ENCODE measurements around the gene IFNAR2.
"Not testable (repeated sequence)": the region's sequence is repeated elsewhere in the genome, so short reads cannot be mapped to it uniquely, and the experiment has no call there.

IFNAR2 gene

DNA sequence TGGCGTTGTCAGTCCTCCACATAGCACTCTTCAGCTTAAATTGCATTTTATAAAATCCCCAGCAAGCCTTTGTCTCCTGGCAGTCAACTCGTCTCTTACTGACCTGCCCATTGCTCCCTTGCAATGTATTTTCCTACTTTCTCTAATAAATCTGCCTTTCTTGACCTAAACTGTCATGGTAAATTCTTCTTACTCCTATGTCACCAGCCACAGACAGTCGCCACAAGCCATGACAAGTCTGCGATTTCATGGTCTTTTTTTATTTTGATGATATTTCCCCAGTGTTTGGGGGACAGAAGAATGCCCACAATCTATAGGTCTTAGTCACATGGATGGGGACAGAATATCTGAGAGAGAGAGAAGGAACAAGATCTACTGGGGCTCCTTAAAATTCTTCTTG is 8.4 kb downstream of the IFNAR2 start:
- no peak for DNase-seq (ENCODE audit: low read depth, low spot score)
- Histone ChIP-seq H3K36me3 (ENCODE audit: insufficient read depth, insufficient read length, low read length) (peaks cover 20% of the 10 kb centered on the region), H3K9me3 (ENCODE audit: insufficient read depth, low read length) (peaks cover 68% of the 10 kb centered on the region), H3K27me3 (ENCODE audit: insufficient read depth, insufficient read length) (no peaks in the 10 kb centered on the region), H3K4me3 (ENCODE audit: insufficient read length, low read depth) (no peak overlapping the region), H3K9ac (ENCODE audit: insufficient read length, low read depth) (no peak overlapping the region), H3K4me1 (ENCODE audit: insufficient read depth, insufficient read length) (no peaks in the 10 kb centered on the region)
- TF ChIP-seq SUZ12 (IDR thresholded peaks at IDR 0.05; ENCODE audit: extremely low read depth, insufficient read depth, insufficient read length) (no peak), ZNF274 (IDR thresholded peaks at IDR 0.05; ENCODE audit: low read depth, low read length) (no peak), YY1 (IDR thresholded peaks at IDR 0.05; ENCODE audit: insufficient read depth, insufficient read length) (no peak)

DNA sequence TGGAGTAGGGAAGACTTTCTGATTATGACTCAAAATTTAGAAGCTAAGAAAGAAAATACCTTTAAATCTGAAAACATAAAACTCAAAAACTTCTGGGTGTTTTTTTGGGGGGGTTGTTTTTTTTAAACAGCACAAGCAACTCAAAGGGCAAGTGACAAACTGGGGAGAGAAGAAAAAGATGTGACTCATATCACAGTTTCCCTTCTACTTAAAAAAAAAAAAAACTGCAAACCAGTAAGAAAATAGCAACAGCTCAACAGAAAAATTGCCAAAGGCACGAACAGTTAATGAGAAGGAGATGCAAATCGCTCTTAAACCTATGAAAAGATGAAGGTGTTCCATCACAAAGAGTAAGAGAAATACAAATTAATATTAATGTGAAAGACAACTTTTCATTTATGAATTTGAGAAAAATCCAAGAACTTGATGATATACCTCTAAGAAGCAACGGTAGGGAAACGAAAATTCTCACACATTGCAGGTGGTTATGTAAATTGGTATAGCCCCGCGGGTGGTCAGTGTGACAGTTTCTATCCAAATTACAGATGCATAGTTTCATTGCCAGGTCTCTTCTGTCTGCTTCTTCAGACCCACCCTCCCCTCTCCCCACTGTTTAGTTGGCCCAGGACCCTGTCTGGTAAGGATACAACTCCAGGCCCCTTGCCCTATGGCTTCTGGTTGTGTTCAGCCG is 9.0 kb downstream of the IFNAR2 start:
- Histone ChIP-seq H3K9ac (ENCODE audit: insufficient read length, low read depth) (no peak overlapping the region), H3K4me3 (ENCODE audit: insufficient read length, low read depth) (no peak overlapping the region), H3K4me1 (ENCODE audit: insufficient read depth, insufficient read length) (no peaks in the 10 kb centered on the region), H3K9me3 (ENCODE audit: insufficient read depth, low read length) (peaks cover 68% of the 10 kb centered on the region), H3K27me3 (ENCODE audit: insufficient read depth, insufficient read length) (no peaks in the 10 kb centered on the region), H3K36me3 (ENCODE audit: insufficient read depth, insufficient read length, low read length) (peaks cover 25% of the 10 kb centered on the region)
- DNase-seq (ENCODE audit: low read depth, low spot score) = no peak
- no peak for TF ChIP-seq ZNF274 (IDR thresholded peaks at IDR 0.05; ENCODE audit: low read depth, low read length)
- TF ChIP-seq YY1 (IDR thresholded peaks at IDR 0.05; ENCODE audit: insufficient read depth, insufficient read length) = no peak
- no peak for TF ChIP-seq SUZ12 (IDR thresholded peaks at IDR 0.05; ENCODE audit: extremely low read depth, insufficient read depth, insufficient read length)

DNA sequence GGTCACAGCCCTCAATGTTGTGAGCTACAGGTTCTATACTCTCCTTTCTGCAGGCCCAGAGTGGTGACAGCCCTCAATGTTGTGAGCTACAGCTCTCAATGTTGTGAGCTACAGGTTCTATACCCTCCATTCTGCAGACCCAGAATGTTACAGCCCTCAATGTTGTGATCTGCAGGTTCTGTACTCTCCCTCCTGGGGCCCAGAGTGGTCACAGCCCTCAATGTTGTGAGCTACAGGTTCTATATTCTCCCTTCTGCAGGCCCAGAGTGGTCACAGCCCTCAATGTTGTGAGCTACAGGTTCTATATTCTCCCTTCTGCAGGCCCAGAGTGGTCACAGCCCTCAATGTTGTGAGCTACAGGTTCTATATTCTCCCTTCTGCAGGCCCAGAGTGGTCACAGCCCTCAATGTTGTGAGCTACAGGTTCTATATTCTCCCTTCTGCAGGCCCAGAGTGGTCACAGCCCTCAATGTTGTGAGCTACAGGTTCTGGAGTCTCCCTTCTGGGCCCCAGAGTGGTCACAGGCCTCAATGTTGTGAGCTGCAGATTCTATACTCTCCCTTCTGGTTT is 9.9 kb downstream of the IFNAR2 start:
- H3K9ac ChIP-seq (ENCODE audit: insufficient read length, low read depth); H3K4me1 ChIP-seq (ENCODE audit: insufficient read depth, insufficient read length); H3K4me3 ChIP-seq (ENCODE audit: insufficient read length, low read depth); DNase-seq (ENCODE audit: low read depth, low spot score); H3K27me3 ChIP-seq (ENCODE audit: insufficient read depth, insufficient read length): not testable (repeated sequence)
- Histone ChIP-seq H3K36me3 (ENCODE audit: insufficient read depth, insufficient read length, low read length) (peaks cover 26% of the 10 kb centered on the region), H3K9me3 (ENCODE audit: insufficient read depth, low read length) (peaks cover 68% of the 10 kb centered on the region)

DNA sequence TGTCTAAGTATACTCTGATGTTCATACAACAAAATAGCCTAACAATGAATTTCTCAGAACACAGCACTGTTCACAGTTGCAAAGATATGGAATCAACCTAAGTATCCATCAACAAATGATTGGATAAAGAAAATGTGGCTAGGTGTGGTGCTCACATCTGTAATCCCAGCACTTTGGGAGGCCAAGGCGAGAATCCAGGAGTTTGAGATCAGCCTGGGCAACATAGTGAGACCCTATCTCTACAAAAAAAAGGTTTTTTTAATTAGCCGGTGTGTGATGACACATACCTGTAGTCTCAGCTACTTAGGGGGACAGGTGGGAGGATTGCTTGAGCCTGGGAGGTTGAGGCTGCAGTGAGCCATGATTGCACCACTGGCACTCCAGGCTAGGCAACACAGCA is 10.7 kb downstream of the IFNAR2 start:
- no peak for DNase-seq (ENCODE audit: low read depth, low spot score)
- H3K36me3 ChIP-seq (ENCODE audit: insufficient read depth, insufficient read length, low read length) = peaks cover 33% of the 10 kb centered on the region
- H3K9me3 ChIP-seq (ENCODE audit: insufficient read depth, low read length) = peaks cover 63% of the 10 kb centered on the region
- no peak overlapping the region for H3K9ac ChIP-seq (ENCODE audit: insufficient read length, low read depth)
- no peak overlapping the region for H3K4me3 ChIP-seq (ENCODE audit: insufficient read length, low read depth)
- TF ChIP-seq YY1 (IDR thresholded peaks at IDR 0.05; ENCODE audit: insufficient read depth, insufficient read length) = no peak
- no peaks in the 10 kb centered on the region for H3K4me1 ChIP-seq (ENCODE audit: insufficient read depth, insufficient read length)
- H3K27me3 ChIP-seq (ENCODE audit: insufficient read depth, insufficient read length) = no peaks in the 10 kb centered on the region

DNA sequence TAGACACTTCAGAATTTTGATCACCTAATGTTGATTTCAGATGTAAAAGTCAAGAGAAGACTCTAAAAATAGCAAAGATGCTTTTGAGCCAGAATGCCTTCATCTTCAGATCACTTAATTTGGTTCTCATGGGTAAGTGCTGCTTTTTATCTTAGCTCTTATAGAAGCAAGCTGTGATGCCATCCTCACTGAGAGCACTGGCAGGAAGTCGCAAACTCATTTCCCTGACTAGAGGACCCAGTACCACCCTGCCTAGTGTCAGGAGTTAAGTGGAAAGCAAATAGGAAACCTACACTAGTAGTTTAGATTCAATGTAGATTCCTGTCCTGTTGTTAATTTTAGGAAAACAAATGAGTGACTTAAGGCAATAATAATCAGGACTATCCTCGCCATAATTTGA is 12.1 kb downstream of the IFNAR2 start:
- no peaks in the 10 kb centered on the region for H3K4me1 ChIP-seq (ENCODE audit: insufficient read depth, insufficient read length)
- no peak for DNase-seq (ENCODE audit: low read depth, low spot score)
- H3K36me3 ChIP-seq (ENCODE audit: insufficient read depth, insufficient read length, low read length) = peaks cover 37% of the 10 kb centered on the region
- H3K27me3 ChIP-seq (ENCODE audit: insufficient read depth, insufficient read length) = no peaks in the 10 kb centered on the region
- no peak for TF ChIP-seq ZNF274 (IDR thresholded peaks at IDR 0.05; ENCODE audit: low read depth, low read length)
- TF ChIP-seq YY1 (IDR thresholded peaks at IDR 0.05; ENCODE audit: insufficient read depth, insufficient read length) = no peak
- TF ChIP-seq SUZ12 (IDR thresholded peaks at IDR 0.05; ENCODE audit: extremely low read depth, insufficient read depth, insufficient read length) = no peak
- no peak overlapping the region for H3K9ac ChIP-seq (ENCODE audit: insufficient read length, low read depth)
- H3K9me3 ChIP-seq (ENCODE audit: insufficient read depth, low read length) = peaks cover 52% of the 10 kb centered on the region
- no peak overlapping the region for H3K4me3 ChIP-seq (ENCODE audit: insufficient read length, low read depth)

DNA sequence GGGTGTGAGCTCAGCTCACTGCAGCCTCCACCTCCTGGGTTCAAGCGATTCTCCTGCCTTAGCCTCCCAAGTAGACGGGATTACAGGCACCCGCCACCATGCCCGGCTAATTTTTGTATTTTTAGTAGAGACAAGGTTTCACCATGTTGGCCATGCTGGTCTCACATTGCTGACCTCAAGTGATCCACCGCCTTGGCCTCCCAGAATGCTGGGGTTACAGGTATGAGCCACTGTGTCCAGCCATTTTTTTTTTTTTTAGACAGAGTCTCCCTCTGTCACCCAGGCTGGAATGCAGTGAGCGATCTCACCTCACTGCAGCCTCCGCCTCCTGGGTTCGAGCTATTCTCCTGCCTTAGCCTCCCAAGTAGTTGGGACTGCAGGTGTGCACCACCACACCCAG is 13.1 kb downstream of the IFNAR2 start:
- H3K27me3 ChIP-seq (ENCODE audit: insufficient read depth, insufficient read length); H3K4me3 ChIP-seq (ENCODE audit: insufficient read length, low read depth); H3K9ac ChIP-seq (ENCODE audit: insufficient read length, low read depth); H3K4me1 ChIP-seq (ENCODE audit: insufficient read depth, insufficient read length); DNase-seq (ENCODE audit: low read depth, low spot score): not testable (repeated sequence)
- Histone ChIP-seq H3K9me3 (ENCODE audit: insufficient read depth, low read length) (peaks cover 42% of the 10 kb centered on the region), H3K36me3 (ENCODE audit: insufficient read depth, insufficient read length, low read length) (peaks cover 45% of the 10 kb centered on the region)

DNA sequence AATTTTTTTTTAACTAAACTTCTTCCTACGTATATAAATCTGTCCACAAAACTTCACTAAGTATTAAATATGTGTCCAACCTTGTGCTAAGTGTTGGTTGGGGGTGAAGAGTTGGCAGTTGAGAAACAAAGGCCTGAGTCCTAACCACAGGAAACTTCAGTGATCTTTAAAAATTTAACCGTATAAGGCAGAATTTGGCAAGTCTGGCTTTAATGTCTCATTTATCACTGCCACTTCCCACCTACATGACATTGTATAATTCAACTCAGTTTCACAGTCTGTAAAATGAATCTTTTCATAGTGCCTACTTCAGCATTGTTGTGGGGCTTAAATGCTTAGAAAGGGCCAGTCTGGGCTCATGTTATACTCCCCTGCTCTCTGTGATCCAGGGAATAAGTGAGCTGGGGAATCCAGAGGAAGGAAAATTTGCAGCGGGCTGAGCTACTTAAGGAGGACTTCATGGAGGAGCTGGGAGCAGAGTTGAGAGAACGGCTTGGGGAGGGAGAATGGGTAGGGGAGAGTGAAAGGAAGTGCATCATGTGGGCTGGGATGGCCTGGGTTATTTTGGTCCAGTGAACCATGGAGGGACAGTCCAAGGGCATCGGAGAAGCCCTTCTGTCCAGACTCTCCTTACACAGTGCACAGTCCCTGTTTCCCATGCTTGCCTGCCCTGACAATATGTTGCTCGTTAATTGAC is 14.5 kb downstream of the IFNAR2 start:
- Histone ChIP-seq H3K36me3 (ENCODE audit: insufficient read depth, insufficient read length, low read length) (peaks cover 52% of the 10 kb centered on the region), H3K27me3 (ENCODE audit: insufficient read depth, insufficient read length) (no peaks in the 10 kb centered on the region), H3K4me1 (ENCODE audit: insufficient read depth, insufficient read length) (no peaks in the 10 kb centered on the region), H3K4me3 (ENCODE audit: insufficient read length, low read depth) (no peak overlapping the region), H3K9me3 (ENCODE audit: insufficient read depth, low read length) (peaks cover 29% of the 10 kb centered on the region), H3K9ac (ENCODE audit: insufficient read length, low read depth) (no peak overlapping the region)
- TF ChIP-seq SUZ12 (IDR thresholded peaks at IDR 0.05; ENCODE audit: extremely low read depth, insufficient read depth, insufficient read length) = no peak
- DNase-seq (ENCODE audit: low read depth, low spot score) = no peak

Measured in NT2/D1 (cell line).